Lower leg skin (tissue), 4 donors: ENCODE data around the gene SRMS. TPM values are rescaled to one million over a fixed set of nuclear protein-coding genes. Genes with fewer than 3 reads are reported as not detected.

Experiments
- DNase-seq, 2 donors: peaks; one replicate each; pipeline ENCODE4 v3.0.0-alpha.2; 2019; ENCODE audit warnings: low spot score in 2 of 2
- H3K4me3 ChIP-seq: fragments of 200-600 bp; sonication (generic); 2 replicates; pipeline ENCODE4 v1.5.1; 2017; ENCODE audit warnings: mild to moderate bottlenecking, low read depth; ENCODE audit not compliant: poor library complexity, severe bottlenecking
- CTCF ChIP-seq, 3 donors: fragments of 450-650 bp; IDR thresholded peaks; one replicate each; pipeline ENCODE4 v1.5.1; 2016; ENCODE audit warnings: antibody characterized with exemption in 3 of 3, mild to moderate bottlenecking in 3 of 3, moderate library complexity in 2 of 3
- POLR2A ChIP-seq, 2 donors: fragments of 450-650 bp; IDR thresholded peaks; one replicate each; pipeline ENCODE4 v1.6.1; 2016 to 2017; ENCODE audit warnings: antibody characterized with exemption in 2 of 2, mild to moderate bottlenecking in 1 of 2, moderate library complexity in 1 of 2
- WGBS, 2 donors: methylation state at CpG; one replicate each; pipeline ENCODE4 v1.1.5; 2018; 5-methylcytosine and 5-hydroxymethylcytosine counted together
- intact Hi-C: fragments of 100-400 bp; cut with DNase I; formaldehyde crosslinking; loops from one replicate; pipeline ENCODE4 v1.15.0; 2023; ENCODE audit warnings: low total_unique reads
- total RNA-seq, 4 donors: library from RNA; depleted of rRNA; stranded (reverse); fragments of >200 nt; gene quantifications; one replicate each; pipeline ENCODE4 v1.1.0, GENCODE V29; 2016

SRMS gene
- total RNA-seq, 4 donors from 2014 or later: 0.16 to 0.59 (median 0.37) TPM; not detected in 1

GRCh38 chr20:63500902-63501817, 46.4 kb downstream of the SRMS start:
- WGBS, 2 donors: 81 to 82% methylated on average over 23 to 27 of the region's 27 CpGs
- DNase-seq: no peak
- H3K4me3 ChIP-seq: no peak overlapping the region
- TF ChIP-seq CTCF (IDR thresholded peaks at IDR 0.05): no peak
- TF ChIP-seq POLR2A (IDR thresholded peaks at IDR 0.05): no peak
- intact Hi-C loops: no loop called here

- WGBS, 2 donors: 72% methylated on average over 19 to 24 of the region's 24 CpGs
- no peak overlapping the region for H3K4me3 ChIP-seq
- TF ChIP-seq POLR2A (IDR thresholded peaks at IDR 0.05) (no peak), CTCF (IDR thresholded peaks at IDR 0.05) (no peak)
- intact Hi-C loops: no loop called here
- no peak for DNase-seq
Measured at GRCh38 chr20:63500151-63500901, 47.2 kb downstream of the SRMS start.

- intact Hi-C loops: no loop called here
- H3K4me3 ChIP-seq: no peak overlapping the region
- TF ChIP-seq POLR2A (IDR thresholded peaks at IDR 0.05) (no peak), CTCF (IDR thresholded peaks at IDR 0.05) (no peak)
- 0% methylated on average over 4 of the region's 48 CpGs; no CpG with 5 or more reads in 1 of the 2 donors for WGBS, 2 donors
- no peak for DNase-seq
Measured at GRCh38 chr20:63499338-63499969, 48.1 kb downstream of the SRMS start.

GRCh38 chr20:63498960-63499337, 48.6 kb downstream of the SRMS start, which contains the start of gene EEF1A2:
EEF1A2 (minus strand) TSS chr20:63499083; CDS start chr20:63497763, 1,320 bp downstream.
- WGBS, 2 donors: 1% methylated on average over 32 of the region's 58 CpGs; no CpG with 5 or more reads in 1 of the 2 donors

More at GRCh38 chr20:63498960-63499337, 48.6 kb downstream of the SRMS start, which contains the start of gene EEF1A2:
- TF ChIP-seq CTCF (IDR thresholded peaks at IDR 0.05) (no peak), POLR2A (IDR thresholded peaks at IDR 0.05) (no peak)
- no peak within 1 kb of the TSS for H3K4me3 ChIP-seq
- DNase-seq: no peak
- intact Hi-C loops: no loop called here
